Measurements from ENCODE around the gene PRKCG.
"Not testable (repeated sequence)": the region's sequence is repeated elsewhere in the genome, so short reads cannot be mapped to it uniquely, and the experiment has no call there.

PRKCG gene

GRCh38 chr19:53944416-53944815, 62.4 kb downstream of the PRKCG start:
- H3K4me3 ChIP-seq (replicated peaks in 1 of 2; ENCODE audit: low read depth in 2 of 2, low read length in 2 of 2): no peak overlapping the region
- TF ChIP-seq, protein P1, sequence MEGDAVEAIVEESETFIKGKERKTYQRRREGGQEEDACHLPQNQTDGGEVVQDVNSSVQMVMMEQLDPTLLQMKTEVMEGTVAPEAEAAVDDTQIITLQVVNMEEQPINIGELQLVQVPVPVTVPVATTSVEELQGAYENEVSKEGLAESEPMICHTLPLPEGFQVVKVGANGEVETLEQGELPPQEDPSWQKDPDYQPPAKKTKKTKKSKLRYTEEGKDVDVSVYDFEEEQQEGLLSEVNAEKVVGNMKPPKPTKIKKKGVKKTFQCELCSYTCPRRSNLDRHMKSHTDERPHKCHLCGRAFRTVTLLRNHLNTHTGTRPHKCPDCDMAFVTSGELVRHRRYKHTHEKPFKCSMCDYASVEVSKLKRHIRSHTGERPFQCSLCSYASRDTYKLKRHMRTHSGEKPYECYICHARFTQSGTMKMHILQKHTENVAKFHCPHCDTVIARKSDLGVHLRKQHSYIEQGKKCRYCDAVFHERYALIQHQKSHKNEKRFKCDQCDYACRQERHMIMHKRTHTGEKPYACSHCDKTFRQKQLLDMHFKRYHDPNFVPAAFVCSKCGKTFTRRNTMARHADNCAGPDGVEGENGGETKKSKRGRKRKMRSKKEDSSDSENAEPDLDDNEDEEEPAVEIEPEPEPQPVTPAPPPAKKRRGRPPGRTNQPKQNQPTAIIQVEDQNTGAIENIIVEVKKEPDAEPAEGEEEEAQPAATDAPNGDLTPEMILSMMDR (IDR thresholded peaks at IDR 0.05; ENCODE audit: low read depth, low read length): no peak
- DNase-seq (ENCODE audit: low read depth in 2 of 2): no peak

DNA sequence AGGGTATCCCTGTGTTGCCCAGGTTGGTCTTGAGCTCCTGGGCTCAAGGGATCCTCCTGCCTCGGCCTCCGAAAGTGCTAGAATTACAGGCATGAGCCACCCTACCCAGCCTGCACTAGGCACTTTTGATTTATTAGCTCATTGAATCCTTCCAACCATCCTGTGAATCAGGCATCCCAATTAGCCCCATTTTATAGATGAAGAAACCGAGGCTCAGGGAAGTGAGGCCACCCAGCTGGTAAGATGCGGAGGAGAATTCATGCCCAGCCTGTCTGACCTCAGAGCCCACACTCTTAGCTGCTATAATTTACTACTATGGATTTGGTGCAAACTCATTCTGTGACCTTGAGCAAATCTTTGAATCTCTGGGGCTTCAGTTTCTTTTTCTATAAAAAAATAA, 62.9 kb downstream of the PRKCG start:
- TF ChIP-seq, protein P1 (IDR thresholded peaks at IDR 0.05; ENCODE audit: low read depth, low read length): no peak
- no peak for DNase-seq (ENCODE audit: low read depth in 2 of 2)
- H3K4me3 ChIP-seq (replicated peaks in 1 of 2; ENCODE audit: low read depth in 2 of 2, low read length in 2 of 2): no peak overlapping the region

- no peak overlapping the region for H3K4me3 ChIP-seq (replicated peaks in 1 of 2; ENCODE audit: low read depth in 2 of 2, low read length in 2 of 2)
- TF ChIP-seq, protein P1 (IDR thresholded peaks at IDR 0.05; ENCODE audit: low read depth, low read length): no peak
- peak; percentile 50 to 55 for DNase-seq (ENCODE audit: low read depth in 2 of 2)
Observed at GRCh38 chr19:53945441-53945840, 63.4 kb downstream of the PRKCG start.

DNA sequence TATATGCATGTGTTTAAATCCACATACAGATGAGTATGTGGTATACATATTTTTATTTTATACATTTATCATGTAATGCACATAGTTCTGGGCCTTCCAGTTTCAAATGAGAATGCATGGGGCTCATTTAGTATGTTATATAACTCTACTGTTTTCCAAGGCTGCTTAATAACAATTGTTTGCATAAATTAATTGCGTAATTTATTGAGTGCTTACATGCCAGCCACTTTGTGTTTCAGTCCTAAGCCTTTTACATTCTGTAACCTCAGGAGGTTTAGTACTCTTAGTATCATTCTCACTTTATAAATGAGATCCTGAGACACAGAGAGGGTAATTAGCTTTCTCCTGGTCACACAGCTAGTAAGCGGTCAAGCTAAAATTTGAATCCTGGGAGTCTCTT, 64.0 kb downstream of the PRKCG start:
- no peak for DNase-seq (ENCODE audit: low read depth in 2 of 2)
- no peak overlapping the region for H3K4me3 ChIP-seq (replicated peaks in 1 of 2; ENCODE audit: low read depth in 2 of 2, low read length in 2 of 2)
- TF ChIP-seq, protein P1 (IDR thresholded peaks at IDR 0.05; ENCODE audit: low read depth, low read length): no peak

DNA sequence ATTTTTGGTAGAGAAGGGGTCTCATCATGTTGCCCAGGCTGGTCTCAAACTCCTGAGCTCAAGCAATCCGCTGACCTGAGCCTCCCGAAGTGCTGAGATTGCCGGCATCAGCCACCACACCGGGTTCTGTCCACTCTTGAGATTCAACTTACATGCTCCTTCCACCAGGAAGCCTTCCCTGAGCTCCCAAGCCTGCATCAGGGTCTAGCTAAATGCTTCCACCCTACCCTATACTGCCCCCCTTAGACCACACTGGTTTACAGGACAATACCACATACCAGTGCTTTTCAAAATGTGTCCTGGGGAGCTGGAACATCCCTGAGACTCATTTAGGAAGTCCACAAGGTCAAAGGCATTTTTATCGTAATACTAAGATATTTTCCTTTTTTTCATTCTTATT, 65.6 kb downstream of the PRKCG start:
- DNase-seq (ENCODE audit: low read depth in 2 of 2): peak in 1 of 2 donors; percentile 33
- TF ChIP-seq, protein P1 (IDR thresholded peaks at IDR 0.05; ENCODE audit: low read depth, low read length): peak; percentile 18
- no peak overlapping the region for H3K4me3 ChIP-seq (replicated peaks in 1 of 2; ENCODE audit: low read depth in 2 of 2, low read length in 2 of 2)

DNA sequence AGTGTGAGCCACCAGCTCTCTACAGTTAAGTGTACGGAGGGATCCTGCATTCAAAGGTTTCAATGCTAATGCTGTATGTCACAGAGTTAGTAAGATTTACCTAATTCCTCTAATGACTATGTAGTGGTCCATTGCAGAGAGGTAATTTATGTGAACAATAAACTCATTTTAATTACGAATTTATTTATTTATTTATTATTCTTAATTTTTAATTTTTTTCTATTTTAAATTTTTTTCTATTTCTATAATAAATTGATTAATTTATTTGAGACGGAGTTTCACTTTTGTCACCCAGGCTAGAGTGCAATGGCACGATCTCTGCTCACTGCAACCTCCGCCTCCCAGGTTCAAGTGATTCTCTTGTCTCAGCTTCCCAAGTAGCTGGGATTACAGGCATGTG, 66.6 kb downstream of the PRKCG start:
- DNase-seq (ENCODE audit: low read depth in 2 of 2); H3K4me3 ChIP-seq (replicated peaks in 1 of 2; ENCODE audit: low read depth in 2 of 2, low read length in 2 of 2): not testable (repeated sequence)

GRCh38 chr19:53951436-53951835, 69.4 kb downstream of the PRKCG start:
- no peak overlapping the region for H3K4me3 ChIP-seq (replicated peaks in 1 of 2; ENCODE audit: low read depth in 2 of 2, low read length in 2 of 2)
- TF ChIP-seq, protein P1 (IDR thresholded peaks at IDR 0.05; ENCODE audit: low read depth, low read length): no peak
- no peak for DNase-seq (ENCODE audit: low read depth in 2 of 2)
